DMS 273 treated with DMSO at 0.1 percent for 48 hours (cell line): Measurements from ENCODE around the gene MRPL17.

Experiments used
- DNase-seq: peaks from one replicate; lab custom pipeline; 2025; lab: John Stamatoyannopoulos, UW

The MRPL17 gene

DNA sequence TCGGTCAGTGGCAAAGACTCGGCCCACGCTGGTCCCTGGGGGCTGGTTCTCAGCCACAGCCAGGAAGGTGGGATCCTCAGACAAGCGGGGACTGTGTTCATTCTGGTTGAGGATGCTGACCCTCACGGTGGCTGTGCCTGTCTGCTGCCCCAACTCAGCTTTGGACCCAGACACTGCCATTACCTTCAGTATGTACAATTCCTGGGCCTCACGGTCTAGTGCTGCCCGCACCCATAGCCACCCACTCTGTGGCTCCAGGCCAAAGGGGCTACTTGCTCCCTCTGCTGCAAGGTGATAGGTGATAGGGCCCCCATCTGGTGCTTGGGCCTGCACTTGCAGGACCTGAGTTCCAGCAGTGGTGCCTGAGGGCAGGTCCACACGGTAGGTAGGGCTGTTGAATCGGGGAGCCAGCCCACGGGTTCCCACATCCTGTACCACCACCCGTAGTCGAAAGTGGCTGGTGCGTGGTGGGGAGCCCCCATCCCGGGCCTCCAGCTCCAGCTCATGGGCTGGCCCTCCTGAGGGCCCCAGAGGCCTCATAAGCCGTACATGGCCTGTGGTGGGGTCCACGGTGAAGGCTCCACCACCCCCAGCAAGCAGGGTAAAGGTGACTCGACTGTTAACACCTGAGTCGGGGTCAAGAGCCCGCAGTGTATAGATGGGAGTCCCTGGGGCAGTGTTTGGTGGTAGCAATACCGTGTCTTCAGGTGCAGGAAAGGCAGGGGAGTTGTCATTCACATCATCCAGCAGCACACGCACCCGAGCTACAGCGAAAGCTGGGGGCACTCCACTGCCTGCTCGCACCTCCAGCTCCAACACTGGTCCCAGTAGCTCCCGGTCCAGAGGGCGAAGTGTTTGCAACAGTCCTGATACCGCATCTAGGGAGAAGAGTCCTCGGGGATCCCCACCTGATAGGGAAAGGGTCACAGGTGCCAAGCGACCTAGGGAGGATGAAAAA is 50.7 kb downstream of the MRPL17 start:
- no peak for DNase-seq

DNA sequence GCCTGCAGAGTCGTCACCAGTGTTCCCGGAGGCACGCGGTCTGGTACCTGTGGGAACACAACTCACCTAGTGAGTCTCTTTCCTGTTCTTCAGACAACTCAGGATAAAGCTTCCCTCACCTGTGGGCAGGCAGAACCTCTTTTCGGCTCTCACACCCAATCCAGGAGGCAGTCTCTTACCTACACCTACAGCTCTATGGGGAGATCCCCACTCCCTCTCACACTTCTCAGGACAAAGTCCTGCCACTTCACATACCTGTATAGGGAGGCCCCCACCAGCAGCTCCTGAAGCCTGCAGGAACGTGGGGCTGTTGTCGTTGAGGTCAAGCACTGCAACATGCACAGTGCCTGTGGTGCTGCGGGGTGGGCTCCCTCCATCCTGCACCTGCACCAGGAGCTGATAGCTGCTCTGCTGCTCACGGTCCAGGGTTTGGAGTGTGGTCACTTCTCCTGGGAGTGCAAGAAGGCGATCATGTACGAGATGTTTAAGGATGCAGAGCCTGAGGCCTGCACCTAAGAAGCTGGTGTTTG is 51.7 kb downstream of the MRPL17 start:
- no peak for DNase-seq

DNA sequence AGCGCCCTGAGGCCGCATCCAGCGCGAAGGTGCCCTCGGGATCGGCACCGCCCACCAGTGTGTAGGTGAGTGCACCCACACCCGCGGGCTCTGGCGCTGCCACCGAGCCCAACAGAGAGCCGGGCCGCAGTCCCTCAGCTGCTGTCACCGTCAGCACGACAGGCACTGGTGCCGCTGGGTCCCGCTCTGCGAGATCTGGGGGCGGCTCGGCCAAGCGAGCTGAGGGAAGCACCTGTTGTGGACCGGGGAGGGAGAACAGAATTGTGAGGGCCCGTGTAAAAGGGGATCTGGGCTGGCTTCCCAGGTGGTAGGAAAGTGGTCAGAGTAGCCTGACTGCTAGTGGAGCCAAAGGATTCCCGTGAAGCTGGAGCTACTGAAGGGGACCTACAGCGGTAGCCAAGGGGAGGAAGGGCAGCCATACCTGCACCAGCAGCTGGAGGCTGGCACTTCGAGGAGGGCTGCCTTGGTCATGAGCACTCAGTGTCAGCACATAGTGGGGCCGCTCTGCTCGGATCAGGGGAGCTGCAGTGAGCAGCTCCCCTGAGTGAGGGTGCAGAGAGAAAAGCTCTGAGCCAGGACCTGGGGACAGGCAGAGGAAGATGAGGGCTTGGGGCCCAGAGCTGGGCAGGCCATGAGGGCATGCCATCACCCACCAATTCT is 52.4 kb downstream of the MRPL17 start:
- DNase-seq = no peak
